SJSA1 (cell line): ENCODE measurements around the gene DPYSL4. TPM values are rescaled to one million over a fixed set of nuclear protein-coding genes. Genes with fewer than 3 reads are reported as not detected.
A peak's percentile ranks its signal among the peaks of the same experiment; 100 is the strongest.
"Not testable (repeated sequence)": the region's sequence is repeated elsewhere in the genome, so short reads cannot be mapped to it uniquely, and the experiment has no call there.

Experiments
- DNase-seq, 2 experiments: peaks; one replicate each; pipeline ENCODE4 v3.0.0-alpha.2; 2015 to 2020; ENCODE audit warnings: low spot score in 2 of 2, low read depth in 1 of 2
- H3K27ac ChIP-seq: fragments of 250-450 bp; sonication (Bioruptor Pico); 2 replicates; pipeline ENCODE4 v1.5.1; 2020; ENCODE audit warnings: mild to moderate bottlenecking, moderate library complexity
- H3K27me3 ChIP-seq: fragments of 250-450 bp; sonication (Bioruptor Pico); replicated peaks from 2 replicates; pipeline ENCODE4 v1.5.1; 2020; ENCODE audit warnings: mild to moderate bottlenecking, moderate library complexity
- H3K36me3 ChIP-seq: fragments of 250-450 bp; sonication (Bioruptor Pico); 2 replicates; pipeline ENCODE4 v1.5.1; 2020; ENCODE audit warnings: mild to moderate bottlenecking
- H3K4me1 ChIP-seq: fragments of 250-450 bp; sonication (Bioruptor Pico); replicated peaks from 2 replicates; pipeline ENCODE4 v1.6.1; 2021; ENCODE audit warnings: mild to moderate bottlenecking
- H3K4me3 ChIP-seq: fragments of 250-450 bp; sonication (Bioruptor Pico); 2 replicates; pipeline ENCODE4 v1.5.1; 2020; ENCODE audit warnings: mild to moderate bottlenecking
- H3K9me3 ChIP-seq: fragments of 250-450 bp; sonication (Bioruptor Pico); replicated peaks from 2 replicates; pipeline ENCODE4 v1.5.1; 2020; ENCODE audit warnings: mild to moderate bottlenecking
- total RNA-seq: library from RNA; depleted of rRNA; stranded (reverse); fragments of >200 nt; shearing (Covaris generic); gene quantifications from 2 replicates; pipeline ENCODE4 v1.2.3, GENCODE V29; 2014

DPYSL4 gene
- total RNA-seq, 1 experiment from 2014 or later, result 1.3 TPM

- Histone ChIP-seq H3K27ac (no peak overlapping the region), H3K27me3 (no peaks in the 10 kb centered on the region), H3K4me1 (no peaks in the 10 kb centered on the region), H3K4me3 (no peak overlapping the region), H3K9me3 (no peaks in the 10 kb centered on the region), H3K36me3 (no peaks in the 10 kb centered on the region)
- no peak for DNase-seq
Measured at GRCh38 chr10:132213917-132214316, 27.2 kb downstream of the DPYSL4 start.

GRCh38 chr10:132216441-132216840 lies 29.7 kb downstream of the DPYSL4 start:
- H3K4me3 ChIP-seq, DNase-seq, H3K36me3 ChIP-seq, H3K27ac ChIP-seq, H3K9me3 ChIP-seq, H3K4me1 ChIP-seq, H3K27me3 ChIP-seq: not testable (repeated sequence)

- no peak for DNase-seq
- Histone ChIP-seq H3K27ac (no peak overlapping the region), H3K27me3 (no peaks in the 10 kb centered on the region), H3K36me3 (no peaks in the 10 kb centered on the region), H3K4me1 (no peaks in the 10 kb centered on the region), H3K4me3 (no peak overlapping the region), H3K9me3 (no peaks in the 10 kb centered on the region)
Measured at GRCh38 chr10:132219486-132219885, 32.7 kb downstream of the DPYSL4 start.

GRCh38 chr10:132220061-132220460 lies 33.3 kb downstream of the DPYSL4 start:
- Histone ChIP-seq H3K4me3 (no peak overlapping the region), H3K4me1 (no peaks in the 10 kb centered on the region), H3K27me3 (no peaks in the 10 kb centered on the region), H3K27ac (no peak overlapping the region), H3K36me3 (no peaks in the 10 kb centered on the region), H3K9me3 (no peaks in the 10 kb centered on the region)
- no peak for DNase-seq

GRCh38 chr10:132220996-132221395 lies 34.2 kb downstream of the DPYSL4 start:
- not testable (repeated sequence) for H3K27me3 ChIP-seq

GRCh38 chr10:132222726-132223125 lies 36.0 kb downstream of the DPYSL4 start:
- H3K36me3 ChIP-seq, result no peaks in the 10 kb centered on the region
- H3K9me3 ChIP-seq, result no peaks in the 10 kb centered on the region
- H3K27ac ChIP-seq, result no peak overlapping the region
- H3K27me3 ChIP-seq, result no peaks in the 10 kb centered on the region
- H3K4me3 ChIP-seq, result no peak overlapping the region
- no peaks in the 10 kb centered on the region for H3K4me1 ChIP-seq
- no peak for DNase-seq

More at GRCh38 chr10:132220996-132221395, 34.2 kb downstream of the DPYSL4 start:
- not testable (repeated sequence) for H3K36me3 ChIP-seq, H3K9me3 ChIP-seq, H3K27ac ChIP-seq, DNase-seq, H3K4me3 ChIP-seq, H3K4me1 ChIP-seq

GRCh38 chr10:132223156-132223590 lies 36.4 kb downstream of the DPYSL4 start:
- Histone ChIP-seq H3K4me3 (no peak overlapping the region), H3K36me3 (no peaks in the 10 kb centered on the region), H3K9me3 (no peaks in the 10 kb centered on the region), H3K4me1 (no peaks in the 10 kb centered on the region), H3K27me3 (no peaks in the 10 kb centered on the region), H3K27ac (no peak overlapping the region)
- peak; percentile 39 to 80 for DNase-seq

GRCh38 chr10:132223611-132224342 lies 37.0 kb downstream of the DPYSL4 start:
- Histone ChIP-seq H3K36me3 (no peaks in the 10 kb centered on the region), H3K27me3 (no peaks in the 10 kb centered on the region), H3K4me1 (no peaks in the 10 kb centered on the region), H3K27ac (no peak overlapping the region), H3K4me3 (no peak overlapping the region), H3K9me3 (no peaks in the 10 kb centered on the region)
- DNase-seq, result no peak

GRCh38 chr10:132224343-132225072 lies 37.8 kb downstream of the DPYSL4 start:
- Histone ChIP-seq H3K36me3 (no peaks in the 10 kb centered on the region), H3K27me3 (no peaks in the 10 kb centered on the region), H3K4me3 (no peak overlapping the region), H3K9me3 (no peaks in the 10 kb centered on the region), H3K27ac (no peak overlapping the region), H3K4me1 (no peaks in the 10 kb centered on the region)
- DNase-seq, result no peak

GRCh38 chr10:132225073-132225848 lies 38.5 kb downstream of the DPYSL4 start:
- Histone ChIP-seq H3K27me3 (no peaks in the 10 kb centered on the region), H3K4me3 (no peak overlapping the region), H3K36me3 (no peaks in the 10 kb centered on the region), H3K4me1 (no peaks in the 10 kb centered on the region), H3K9me3 (no peaks in the 10 kb centered on the region), H3K27ac (no peak overlapping the region)
- no peak for DNase-seq

- Histone ChIP-seq H3K4me1 (no peaks in the 10 kb centered on the region), H3K27ac (no peak overlapping the region), H3K4me3 (no peak overlapping the region), H3K36me3 (no peaks in the 10 kb centered on the region), H3K9me3 (no peaks in the 10 kb centered on the region), H3K27me3 (no peaks in the 10 kb centered on the region)
- no peak for DNase-seq
Measured at GRCh38 chr10:132225849-132226205, 39.1 kb downstream of the DPYSL4 start.

- Histone ChIP-seq H3K36me3 (no peaks in the 10 kb centered on the region), H3K4me1 (no peaks in the 10 kb centered on the region), H3K9me3 (no peaks in the 10 kb centered on the region), H3K4me3 (no peak overlapping the region), H3K27ac (no peak overlapping the region), H3K27me3 (no peaks in the 10 kb centered on the region)
- DNase-seq, result no peak
Measured at GRCh38 chr10:132226586-132227405, 40.0 kb downstream of the DPYSL4 start.

GRCh38 chr10:132227851-132228390 lies 41.2 kb downstream of the DPYSL4 start:
- Histone ChIP-seq H3K4me1 (no peaks in the 10 kb centered on the region), H3K27ac (no peak overlapping the region), H3K4me3 (no peak overlapping the region), H3K27me3 (no peaks in the 10 kb centered on the region), H3K36me3 (no peaks in the 10 kb centered on the region), H3K9me3 (no peaks in the 10 kb centered on the region)
- DNase-seq, result no peak
